Epithelial cell of esophagus (primary cell): ENCODE data around the gene SERGEF.

ENCODE experiments used
- DNase-seq: peaks from one replicate; pipeline ENCODE4 v3.0.0; 2010; ENCODE audit warnings: low read depth
- H3K4me3 ChIP-seq: 2 replicates; pipeline ENCODE4 v1.5.1; 2011; ENCODE audit warnings: mild to moderate bottlenecking, low read length, control low read depth
- CTCF ChIP-seq: IDR thresholded peaks from 2 replicates; pipeline ENCODE4 v1.5.1; 2011; ENCODE audit warnings: low read depth, mild to moderate bottlenecking, low read length, control low read depth, inconsistent platforms; ENCODE audit not compliant: insufficient read depth; ENCODE audit errors: missing control alignments

Gene SERGEF

GRCh38 chr11:17887779-17888178 lies 125.1 kb downstream of the SERGEF start:
- TF ChIP-seq CTCF = no peak
- no peak for DNase-seq
- H3K4me3 ChIP-seq = no peak overlapping the region

GRCh38 chr11:17883946-17884345 lies 128.9 kb downstream of the SERGEF start:
- no peak overlapping the region for H3K4me3 ChIP-seq
- DNase-seq = no peak
- TF ChIP-seq CTCF = no peak

- DNase-seq = no peak
- TF ChIP-seq CTCF = no peak
- H3K4me3 ChIP-seq = no peak overlapping the region
These were observed 129.8 kb downstream of the SERGEF start for GRCh38 chr11:17883057-17883456.

GRCh38 chr11:17878743-17879142 lies 134.1 kb downstream of the SERGEF start:
- DNase-seq = no peak
- H3K4me3 ChIP-seq = no peak overlapping the region
- TF ChIP-seq CTCF = no peak

GRCh38 chr11:17877886-17878285 lies 135.0 kb downstream of the SERGEF start:
- no peak for DNase-seq
- no peak for TF ChIP-seq CTCF
- H3K4me3 ChIP-seq = no peak overlapping the region

GRCh38 chr11:17876827-17877226 lies 136.0 kb downstream of the SERGEF start:
- H3K4me3 ChIP-seq = no peak overlapping the region
- DNase-seq = peak; percentile 49
- no peak for TF ChIP-seq CTCF

GRCh38 chr11:17875891-17876290 lies 137.0 kb downstream of the SERGEF start:
- H3K4me3 ChIP-seq = no peak overlapping the region
- DNase-seq = no peak
- TF ChIP-seq CTCF = no peak
